H9 (cell line): Measurements from ENCODE around the gene UBA1. TPM values are rescaled to one million over a fixed set of nuclear protein-coding genes. Genes with fewer than 3 reads are reported as not detected.

Source experiments
- DNase-seq: peaks from one replicate; pipeline ENCODE4 v3.0.0-alpha.2; 2017
- H2AFZ ChIP-seq: one replicate; pipeline ENCODE4 v1.6.1; 2013; ENCODE audit warnings: mild to moderate bottlenecking, low read length, control low read depth, moderate library complexity
- H2AK5ac ChIP-seq: 2 replicates; pipeline ENCODE4 v1.6.1; 2013; ENCODE audit warnings: low read length, control low read depth, mixed read lengths; ENCODE audit not compliant: insufficient read length
- H2BK120ac ChIP-seq: one replicate; pipeline ENCODE4 v1.6.1; 2013; ENCODE audit warnings: low read depth, mild to moderate bottlenecking, low read length, control low read depth, inconsistent platforms; ENCODE audit not compliant: poor library complexity, severe bottlenecking
- H2BK12ac ChIP-seq: 2 replicates; pipeline ENCODE4 v1.6.1; 2013; ENCODE audit warnings: low read length, control low read depth, mixed read lengths, low read depth; ENCODE audit not compliant: insufficient read length
- H2BK15ac ChIP-seq: 2 replicates; pipeline ENCODE4 v1.6.1; 2013; ENCODE audit warnings: low read depth, low read length, control low read depth
- H2BK20ac ChIP-seq: one replicate; pipeline ENCODE4 v1.6.1; 2013; ENCODE audit warnings: low read depth, mild to moderate bottlenecking, low read length, control low read depth, inconsistent platforms; ENCODE audit not compliant: poor library complexity, severe bottlenecking
- H2BK5ac ChIP-seq: 2 replicates; pipeline ENCODE4 v1.6.1; 2013; ENCODE audit warnings: low read length, control low read depth, mixed read lengths; ENCODE audit not compliant: insufficient read length
- H3K14ac ChIP-seq: 2 replicates; pipeline ENCODE4 v1.6.1; 2013; ENCODE audit warnings: low read length, control low read depth; ENCODE audit not compliant: insufficient read depth
- H3K18ac ChIP-seq: 2 replicates; pipeline ENCODE4 v1.6.1; 2013; ENCODE audit warnings: low read depth, mild to moderate bottlenecking, mixed read lengths, low read length, control low read depth; ENCODE audit not compliant: insufficient read length
- H3K23ac ChIP-seq: 2 replicates; pipeline ENCODE4 v1.6.1; 2013; ENCODE audit warnings: low read length, control low read depth, mixed read lengths, low read depth; ENCODE audit not compliant: insufficient read length
- H3K23me2 ChIP-seq: 2 replicates; pipeline ENCODE4 v1.6.1; 2013; ENCODE audit warnings: low read depth, mild to moderate bottlenecking, mixed read lengths, low read length, control low read depth; ENCODE audit not compliant: insufficient read length, poor library complexity, severe bottlenecking
- H3K27ac ChIP-seq: 2 replicates; pipeline ENCODE4 v1.5.1; 2013; ENCODE audit warnings: low read length, control low read depth, mixed read lengths, low read depth; ENCODE audit not compliant: insufficient read length
- H3K27me3 ChIP-seq: 2 replicates; pipeline ENCODE4 v1.6.1; 2013; ENCODE audit warnings: low read length, control low read depth, inconsistent platforms; ENCODE audit not compliant: insufficient read depth
- H3K4ac ChIP-seq: 2 replicates; pipeline ENCODE4 v1.6.1; 2013; ENCODE audit warnings: low read depth, mild to moderate bottlenecking, control low read depth, inconsistent platforms, low read length, moderate library complexity
- H3K4me1 ChIP-seq: 2 replicates; pipeline ENCODE4 v1.6.1; 2013; ENCODE audit warnings: low read length, control low read depth, inconsistent platforms; ENCODE audit not compliant: insufficient read depth
- H3K4me2 ChIP-seq: 2 replicates; pipeline ENCODE4 v1.6.1; 2013; ENCODE audit warnings: low read length, control low read depth, mixed read lengths; ENCODE audit not compliant: insufficient read length, insufficient read depth
- H3K56ac ChIP-seq: 2 replicates; pipeline ENCODE4 v1.6.1; 2013; ENCODE audit warnings: low read depth, mild to moderate bottlenecking, mixed read lengths, low read length, control low read depth; ENCODE audit not compliant: insufficient read length
- H3K79me1 ChIP-seq: 2 replicates; pipeline ENCODE4 v1.6.1; 2013; ENCODE audit warnings: low read depth, mild to moderate bottlenecking, moderate library complexity, low read length, control low read depth, inconsistent platforms; ENCODE audit not compliant: insufficient read depth, poor library complexity, severe bottlenecking
- H3K79me2 ChIP-seq: 2 replicates; pipeline ENCODE4 v1.6.1; 2013; ENCODE audit warnings: low read length, control low read depth, inconsistent platforms; ENCODE audit not compliant: insufficient read depth
- H3K9ac ChIP-seq: 2 replicates; pipeline ENCODE4 v1.6.1; 2013; ENCODE audit warnings: low read length, control low read depth, mixed read lengths; ENCODE audit not compliant: insufficient read length; ENCODE audit errors: extremely low read depth
- H3K9me3 ChIP-seq: one replicate; pipeline ENCODE4 v1.6.1; 2013; ENCODE audit warnings: low read depth, low read length, inconsistent platforms; ENCODE audit not compliant: control insufficient read depth
- H3T11ph ChIP-seq: one replicate; pipeline ENCODE4 v1.6.1; 2013; ENCODE audit warnings: mild to moderate bottlenecking, low read length, control low read depth, inconsistent platforms
- H4K20me1 ChIP-seq: one replicate; pipeline ENCODE4 v1.6.1; 2013; ENCODE audit not compliant: control insufficient read depth, insufficient read length, insufficient read depth
- H4K5ac ChIP-seq: 2 replicates; pipeline ENCODE4 v1.6.1; 2013; ENCODE audit warnings: low read depth, mild to moderate bottlenecking, mixed read lengths, low read length, control low read depth; ENCODE audit not compliant: insufficient read length
- H4K8ac ChIP-seq: replicated peaks from 2 replicates; pipeline ENCODE4 v1.6.1; 2013; ENCODE audit warnings: low read length, control low read depth, mixed read lengths, low read depth; ENCODE audit not compliant: insufficient read length
- H4K91ac ChIP-seq: 2 replicates; pipeline ENCODE4 v1.6.1; 2013; ENCODE audit warnings: low read depth, mild to moderate bottlenecking, moderate library complexity, mixed read lengths, low read length, control low read depth; ENCODE audit not compliant: insufficient read length
- H3K27ac Mint-ChIP-seq, 3 experiments: 2 replicates in 2 of 3; 3 replicates in 1 of 3; pipeline ENCODE4 v1.8.0; 2020 to 2021; ENCODE audit warnings: mixed read lengths in 3 of 3, mild to moderate bottlenecking in 1 of 3, moderate library complexity in 1 of 3
- H3K27me3 Mint-ChIP-seq: 2 replicates; pipeline ENCODE4 v1.8.0; 2021; ENCODE audit warnings: low read depth, mild to moderate bottlenecking, moderate library complexity, mixed read lengths
- H3K36me3 Mint-ChIP-seq, 3 experiments: 2 replicates in 2 of 3; 3 replicates in 1 of 3; pipeline ENCODE4 v1.8.0; 2020 to 2021; ENCODE audit warnings: low read depth in 3 of 3, mixed read lengths in 3 of 3; ENCODE audit not compliant: insufficient read depth in 1 of 3
- H3K4me1 Mint-ChIP-seq, 2 experiments: 2 replicates each; pipeline ENCODE4 v1.8.0; 2020; ENCODE audit warnings: mixed read lengths in 2 of 2
- H3K4me3 Mint-ChIP-seq, 2 experiments: 2 replicates in 1 of 2; 3 replicates in 1 of 2; pipeline ENCODE4 v1.8.0; 2020 to 2021; ENCODE audit warnings: mild to moderate bottlenecking in 2 of 2, mixed read lengths in 2 of 2, moderate library complexity in 1 of 2
- H3K9me3 Mint-ChIP-seq, 2 experiments: 2 replicates in 1 of 2; 3 replicates in 1 of 2; pipeline ENCODE4 v1.8.0; 2020; ENCODE audit warnings: mild to moderate bottlenecking in 2 of 2, mixed read lengths in 2 of 2, moderate library complexity in 1 of 2
- WGBS: extraction: QIAGEN DNeasy Blood & Tissue Kit; methylation state at CpG from one replicate; pipeline ENCODE4 v1.1.7; 2013; ENCODE audit warnings: missing lambda C conversion rate, low lambda C conversion rate, mixed read lengths; ENCODE audit not compliant: insufficient read length; ENCODE audit errors: extremely low coverage; 5-methylcytosine and 5-hydroxymethylcytosine counted together
- total RNA-seq: library from RNA; stranded (reverse); gene quantifications from 2 replicates; pipeline ENCODE4 v1.2.1, GENCODE V29; 2021
- TF ChIP-seq, protein P1 (sequence below): fragments of 200-600 bp; sonication (generic); conservative IDR thresholded peaks from 3 replicates; pipeline ENCODE4 v1.8.0; 2021; ENCODE audit warnings: antibody characterized with exemption, mild to moderate bottlenecking

UBA1 gene
- total RNA-seq, 1 experiment from 2014 or later: 427 TPM

DNA sequence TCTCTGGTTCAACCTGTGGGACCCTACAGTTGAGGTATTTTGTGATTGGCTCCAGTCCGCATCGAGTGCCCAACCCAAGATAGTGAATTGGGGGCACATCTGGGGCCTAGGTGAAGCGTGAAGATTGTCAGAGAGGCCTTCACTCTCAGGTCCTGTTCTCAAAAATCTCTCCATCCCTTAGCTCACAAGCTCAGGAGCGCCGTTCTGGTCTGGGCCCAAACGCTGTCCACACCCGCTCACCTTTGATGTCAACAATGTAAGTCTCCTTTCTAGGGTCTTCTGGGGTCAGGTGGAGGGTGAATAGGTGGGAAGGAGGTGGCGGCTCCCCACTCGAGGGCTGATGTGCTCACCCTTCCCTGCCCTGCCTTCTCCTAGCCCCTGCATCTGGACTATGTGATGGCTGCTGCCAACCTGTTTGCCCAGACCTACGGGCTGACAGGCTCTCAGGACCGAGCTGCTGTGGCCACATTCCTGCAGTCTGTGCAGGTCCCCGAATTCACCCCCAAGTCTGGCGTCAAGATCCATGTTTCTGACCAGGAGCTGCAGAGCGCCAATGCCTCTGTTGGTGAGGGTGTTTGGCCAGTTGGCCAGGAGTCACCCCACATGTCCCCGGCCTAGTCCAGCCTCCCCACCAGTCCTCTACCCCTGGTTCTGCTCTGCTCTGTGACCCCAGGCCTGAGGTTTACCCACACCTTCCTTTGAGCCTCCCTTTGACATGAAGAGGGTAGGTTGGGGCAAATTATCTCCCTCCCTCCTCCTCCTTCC lies 17.2 kb downstream of the UBA1 start:
- Histone ChIP-seq H4K8ac (no peak overlapping the region), H2AFZ (no peak overlapping the region), H3K4me1 (no peaks in the 10 kb centered on the region), H3K4ac (no peak overlapping the region), H4K20me1 (no peaks in the 10 kb centered on the region), H3K4me2 (no peak overlapping the region), H3K14ac (no peak overlapping the region), H3K27me3 (no peaks in the 10 kb centered on the region), H2BK12ac (no peak overlapping the region), H3K9me3 (no peaks in the 10 kb centered on the region), H2BK20ac (no peak overlapping the region), H2BK120ac (no peak overlapping the region), H4K91ac (no peak overlapping the region), H3K9ac (no peak overlapping the region), H3K79me1 (no peaks in the 10 kb centered on the region), H3K23ac (no peak overlapping the region), H3T11ph (no peak overlapping the region), H4K5ac (no peak overlapping the region), H3K56ac (no peak overlapping the region), H2AK5ac (no peak overlapping the region), H3K27ac (no peak overlapping the region), H3K18ac (no peak overlapping the region), H2BK5ac (no peak overlapping the region), H3K23me2 (no peaks in the 10 kb centered on the region), H3K79me2 (no peaks in the 10 kb centered on the region), H2BK15ac (no peak overlapping the region)
- Mint-ChIP-seq H3K9me3 (no peaks in the 10 kb centered on the region; a peak in 1 of 5 replicates), H3K4me1 (peaks cover under 1 to 1% of the 10 kb centered on the region in 2 experiments; a peak in 3 of 4 replicates), H3K36me3 (peaks cover 77 to 100% (median 100%) of the 10 kb centered on the region in 3 experiments), H3K4me3 (no peak overlapping the region), H3K27me3 (no peaks in the 10 kb centered on the region), H3K27ac (peak overlapping the region in 1 of 3 experiments; percentile 29; a peak in 2 of 7 replicates)
- TF ChIP-seq, protein P1, sequence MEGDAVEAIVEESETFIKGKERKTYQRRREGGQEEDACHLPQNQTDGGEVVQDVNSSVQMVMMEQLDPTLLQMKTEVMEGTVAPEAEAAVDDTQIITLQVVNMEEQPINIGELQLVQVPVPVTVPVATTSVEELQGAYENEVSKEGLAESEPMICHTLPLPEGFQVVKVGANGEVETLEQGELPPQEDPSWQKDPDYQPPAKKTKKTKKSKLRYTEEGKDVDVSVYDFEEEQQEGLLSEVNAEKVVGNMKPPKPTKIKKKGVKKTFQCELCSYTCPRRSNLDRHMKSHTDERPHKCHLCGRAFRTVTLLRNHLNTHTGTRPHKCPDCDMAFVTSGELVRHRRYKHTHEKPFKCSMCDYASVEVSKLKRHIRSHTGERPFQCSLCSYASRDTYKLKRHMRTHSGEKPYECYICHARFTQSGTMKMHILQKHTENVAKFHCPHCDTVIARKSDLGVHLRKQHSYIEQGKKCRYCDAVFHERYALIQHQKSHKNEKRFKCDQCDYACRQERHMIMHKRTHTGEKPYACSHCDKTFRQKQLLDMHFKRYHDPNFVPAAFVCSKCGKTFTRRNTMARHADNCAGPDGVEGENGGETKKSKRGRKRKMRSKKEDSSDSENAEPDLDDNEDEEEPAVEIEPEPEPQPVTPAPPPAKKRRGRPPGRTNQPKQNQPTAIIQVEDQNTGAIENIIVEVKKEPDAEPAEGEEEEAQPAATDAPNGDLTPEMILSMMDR: no peak
- DNase-seq: no peak
- WGBS: no CpG with 5 or more reads among the region's 15 CpGs
